Tibial artery (tissue), 4 donors: ENCODE measurements around the gene KCP.

Experiments used
- DNase-seq, 2 donors: peaks; one replicate each; pipeline ENCODE4 v3.0.0-alpha.2; 2019
- H3K27ac ChIP-seq, 2 donors: fragments of 200-600 bp; sonication (generic) in 1 of 2; 1 replicate in 1 of 2; 2 replicates in 1 of 2; pipeline ENCODE4 v1.5.1; 2018 to 2019; ENCODE audit warnings: mild to moderate bottlenecking in 1 of 2
- H3K27me3 ChIP-seq, 2 donors: fragments of 200-600 bp; sonication (generic) in 1 of 2; one replicate each; pipeline versions ENCODE4 v1.5.1 to v1.6.0; 2016 to 2019
- H3K36me3 ChIP-seq, 3 donors: fragments of 200-600 bp; sonication (generic) in 2 of 3; one replicate each; pipeline ENCODE4 v1.5.1; 2016 to 2019; ENCODE audit warnings: mild to moderate bottlenecking in 2 of 3
- H3K4me1 ChIP-seq, 4 donors: fragments of 200-600 bp; sonication (generic) in 2 of 4; 1 replicate in 3 of 4; 2 replicates in 1 of 4; pipeline ENCODE4 v1.5.1; 2016 to 2019
- H3K4me3 ChIP-seq, 2 donors: fragments of 200-600 bp; sonication (generic) in 1 of 2; 1 replicate in 1 of 2; 2 replicates in 1 of 2; pipeline ENCODE4 v1.5.1; 2018 to 2019; ENCODE audit warnings: mild to moderate bottlenecking in 2 of 2
- H3K9me3 ChIP-seq, 3 donors: fragments of 200-600 bp; sonication (generic) in 1 of 3; one replicate each; pipeline ENCODE4 v1.5.1; 2016 to 2019
- intact Hi-C: fragments of 100-400 bp; cut with DNase I; formaldehyde crosslinking; loops from one replicate; pipeline ENCODE4 v1.15.0; 2023; ENCODE audit warnings: low total_unique reads
- TF ChIP-seq, protein P1 (sequence below), 2 experiments: fragments of 200-600 bp in 1 of 2; fragments of 450-650 bp in 1 of 2; IDR thresholded peaks; one replicate each; pipeline ENCODE4 v1.5.1; 2017 to 2019; ENCODE audit warnings: antibody characterized with exemption in 2 of 2, mild to moderate bottlenecking in 1 of 2, moderate library complexity in 1 of 2

Gene KCP

DNA sequence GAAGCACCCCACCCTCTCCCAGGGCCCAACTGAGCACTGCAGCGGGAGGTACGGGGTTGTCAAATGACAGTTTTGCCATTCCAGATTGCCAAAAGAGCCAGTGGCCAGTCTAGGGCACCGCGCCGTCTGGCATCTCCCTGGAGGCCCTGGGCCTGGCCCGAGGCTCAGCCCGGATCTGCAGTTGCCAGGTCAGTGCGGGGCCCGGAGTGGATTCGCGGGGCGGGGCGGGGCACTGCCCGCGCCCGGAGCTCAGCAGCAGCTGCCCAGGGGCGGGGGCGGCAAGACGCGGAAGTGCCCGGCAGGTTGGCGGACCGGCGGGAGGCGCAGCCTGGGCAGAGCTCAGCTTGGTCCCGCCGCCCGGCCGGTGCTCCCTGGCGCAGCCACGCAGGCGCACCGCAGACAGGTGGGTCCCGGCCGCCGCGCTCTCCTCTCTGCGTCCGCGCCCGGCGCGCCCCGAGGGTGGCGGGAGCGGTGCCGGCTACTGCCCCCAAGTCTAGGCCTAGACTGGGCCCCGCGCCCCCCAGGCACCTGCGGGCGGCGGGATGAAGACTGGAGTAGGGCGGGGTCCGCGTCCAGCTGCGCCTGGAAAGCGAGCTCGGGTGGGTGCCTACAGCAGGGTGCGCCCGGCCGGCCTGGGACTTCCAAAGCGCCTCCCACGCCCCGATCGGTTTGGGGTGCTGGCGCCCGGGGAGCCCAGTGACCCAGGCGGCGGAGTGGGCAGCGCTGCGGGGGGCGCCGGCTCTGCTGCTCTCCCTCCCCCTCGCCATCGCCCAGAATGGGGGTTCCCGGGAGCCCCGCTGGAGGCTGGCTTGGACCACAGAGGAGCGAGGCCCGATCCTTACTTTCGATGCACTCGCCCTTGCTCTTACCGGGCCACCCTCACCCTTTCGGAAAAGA, 27.4 kb upstream of the KCP start, which contains the start of gene IRF5:
Gene IRF5, plus strand, starts transcription at position 281 of the 897 bp plus-strand sequence. CDS start 4,155 bp downstream, outside the sequence.
- Histone ChIP-seq H3K36me3 (no peaks in the 10 kb centered on the region), H3K4me1 (peaks cover 0 to 25% (median 19%) of the 10 kb centered on the region in 4 donors), H3K27ac (peak within 1 kb of the TSS in 1 of 2 donors; percentile 18), H3K27me3 (peaks cover 0 to 56% of the 10 kb centered on the region in 2 donors), H3K4me3 (peak within 1 kb of the TSS; percentile 57 to 58), H3K9me3 (no peaks in the 10 kb centered on the region)
- no peak for DNase-seq
- intact Hi-C loops = no loop called here
- TF ChIP-seq, protein P1, sequence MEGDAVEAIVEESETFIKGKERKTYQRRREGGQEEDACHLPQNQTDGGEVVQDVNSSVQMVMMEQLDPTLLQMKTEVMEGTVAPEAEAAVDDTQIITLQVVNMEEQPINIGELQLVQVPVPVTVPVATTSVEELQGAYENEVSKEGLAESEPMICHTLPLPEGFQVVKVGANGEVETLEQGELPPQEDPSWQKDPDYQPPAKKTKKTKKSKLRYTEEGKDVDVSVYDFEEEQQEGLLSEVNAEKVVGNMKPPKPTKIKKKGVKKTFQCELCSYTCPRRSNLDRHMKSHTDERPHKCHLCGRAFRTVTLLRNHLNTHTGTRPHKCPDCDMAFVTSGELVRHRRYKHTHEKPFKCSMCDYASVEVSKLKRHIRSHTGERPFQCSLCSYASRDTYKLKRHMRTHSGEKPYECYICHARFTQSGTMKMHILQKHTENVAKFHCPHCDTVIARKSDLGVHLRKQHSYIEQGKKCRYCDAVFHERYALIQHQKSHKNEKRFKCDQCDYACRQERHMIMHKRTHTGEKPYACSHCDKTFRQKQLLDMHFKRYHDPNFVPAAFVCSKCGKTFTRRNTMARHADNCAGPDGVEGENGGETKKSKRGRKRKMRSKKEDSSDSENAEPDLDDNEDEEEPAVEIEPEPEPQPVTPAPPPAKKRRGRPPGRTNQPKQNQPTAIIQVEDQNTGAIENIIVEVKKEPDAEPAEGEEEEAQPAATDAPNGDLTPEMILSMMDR (IDR thresholded peaks at IDR 0.05) = no peak

DNA sequence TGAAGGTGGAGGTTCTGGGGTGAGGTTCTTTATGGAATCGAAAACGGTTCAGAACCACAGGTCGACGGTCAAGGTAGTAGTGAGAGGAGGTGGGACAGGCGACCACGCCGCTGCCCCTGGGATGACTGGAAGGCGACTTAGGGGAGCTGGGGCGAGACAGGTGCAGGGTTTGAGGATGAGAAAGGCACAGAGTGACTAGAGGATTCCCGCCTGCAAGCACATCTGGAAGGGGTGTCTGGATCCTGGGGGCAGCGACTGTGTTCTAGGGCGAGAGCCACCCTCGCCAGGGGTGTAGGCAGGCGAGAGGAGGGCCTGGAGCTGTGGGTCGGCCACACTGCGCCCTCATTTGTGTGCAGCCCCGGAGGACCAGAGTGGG, 26.8 kb upstream of the KCP start:
- H3K4me3 ChIP-seq = peak overlapping the region; percentile 57 to 58
- TF ChIP-seq, protein P1 (IDR thresholded peaks at IDR 0.05) = no peak
- no peak for DNase-seq
- H3K36me3 ChIP-seq = no peaks in the 10 kb centered on the region
- no peaks in the 10 kb centered on the region for H3K9me3 ChIP-seq
- H3K27me3 ChIP-seq = peaks cover 0 to 61% of the 10 kb centered on the region in 2 donors
- intact Hi-C loops = no loop called here
- peaks cover 0 to 25% (median 19%) of the 10 kb centered on the region in 4 donors for H3K4me1 ChIP-seq
- no peak overlapping the region for H3K27ac ChIP-seq

DNA sequence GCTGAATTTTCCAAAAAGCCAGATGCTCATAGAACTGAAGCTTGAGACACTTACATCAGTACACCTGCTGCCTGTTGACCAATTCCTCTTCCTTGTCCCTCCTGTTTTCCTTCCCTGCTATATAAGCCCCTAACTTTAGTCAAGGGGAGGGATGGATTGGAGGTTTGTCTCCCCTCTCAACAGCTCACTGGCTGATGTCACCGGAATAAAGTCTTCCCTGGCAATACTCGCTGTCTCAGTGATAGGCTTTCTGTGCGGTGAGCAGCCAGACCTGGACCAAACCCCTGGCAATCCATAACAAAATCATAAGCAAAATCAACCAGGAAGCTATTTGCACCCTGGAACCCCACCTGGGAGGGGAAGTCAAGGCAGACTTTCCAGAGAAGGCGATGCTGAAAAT, 26.3 kb upstream of the KCP start:
- Histone ChIP-seq H3K27me3 (peaks cover 0 to 62% of the 10 kb centered on the region in 2 donors), H3K4me3 (no peak overlapping the region), H3K9me3 (no peaks in the 10 kb centered on the region), H3K36me3 (no peaks in the 10 kb centered on the region), H3K27ac (no peak overlapping the region), H3K4me1 (peaks cover 0 to 25% (median 19%) of the 10 kb centered on the region in 4 donors)
- TF ChIP-seq, protein P1 (IDR thresholded peaks at IDR 0.05) = no peak
- no peak for DNase-seq
- intact Hi-C loops = no loop called here

DNA sequence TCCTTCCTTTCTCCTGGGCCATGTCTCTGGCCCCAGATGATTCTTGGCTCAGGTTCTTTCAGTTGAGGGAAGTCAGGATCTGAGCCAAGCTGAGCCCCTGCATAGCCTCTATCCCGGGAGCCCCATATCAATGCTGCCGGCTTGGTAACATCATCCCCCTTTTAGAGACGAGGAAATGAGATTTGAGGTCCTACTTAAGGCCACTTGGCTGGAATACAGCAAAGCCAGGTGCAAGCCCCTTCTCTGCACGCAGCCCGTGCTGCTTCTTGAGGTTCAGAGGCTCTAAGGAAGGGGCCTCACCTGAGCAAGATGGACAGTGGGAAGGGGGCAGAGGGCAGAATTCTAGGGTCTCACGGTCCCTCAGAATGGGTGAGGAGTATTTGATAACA, 24.8 kb upstream of the KCP start:
- no peak for DNase-seq
- Histone ChIP-seq H3K36me3 (no peaks in the 10 kb centered on the region), H3K4me1 (peaks cover 0 to 25% (median 19%) of the 10 kb centered on the region in 4 donors), H3K27ac (no peak overlapping the region), H3K9me3 (no peaks in the 10 kb centered on the region), H3K4me3 (no peak overlapping the region), H3K27me3 (peaks cover 0 to 53% of the 10 kb centered on the region in 2 donors)
- intact Hi-C loops = no loop called here
- TF ChIP-seq, protein P1 (IDR thresholded peaks at IDR 0.05) = no peak

DNA sequence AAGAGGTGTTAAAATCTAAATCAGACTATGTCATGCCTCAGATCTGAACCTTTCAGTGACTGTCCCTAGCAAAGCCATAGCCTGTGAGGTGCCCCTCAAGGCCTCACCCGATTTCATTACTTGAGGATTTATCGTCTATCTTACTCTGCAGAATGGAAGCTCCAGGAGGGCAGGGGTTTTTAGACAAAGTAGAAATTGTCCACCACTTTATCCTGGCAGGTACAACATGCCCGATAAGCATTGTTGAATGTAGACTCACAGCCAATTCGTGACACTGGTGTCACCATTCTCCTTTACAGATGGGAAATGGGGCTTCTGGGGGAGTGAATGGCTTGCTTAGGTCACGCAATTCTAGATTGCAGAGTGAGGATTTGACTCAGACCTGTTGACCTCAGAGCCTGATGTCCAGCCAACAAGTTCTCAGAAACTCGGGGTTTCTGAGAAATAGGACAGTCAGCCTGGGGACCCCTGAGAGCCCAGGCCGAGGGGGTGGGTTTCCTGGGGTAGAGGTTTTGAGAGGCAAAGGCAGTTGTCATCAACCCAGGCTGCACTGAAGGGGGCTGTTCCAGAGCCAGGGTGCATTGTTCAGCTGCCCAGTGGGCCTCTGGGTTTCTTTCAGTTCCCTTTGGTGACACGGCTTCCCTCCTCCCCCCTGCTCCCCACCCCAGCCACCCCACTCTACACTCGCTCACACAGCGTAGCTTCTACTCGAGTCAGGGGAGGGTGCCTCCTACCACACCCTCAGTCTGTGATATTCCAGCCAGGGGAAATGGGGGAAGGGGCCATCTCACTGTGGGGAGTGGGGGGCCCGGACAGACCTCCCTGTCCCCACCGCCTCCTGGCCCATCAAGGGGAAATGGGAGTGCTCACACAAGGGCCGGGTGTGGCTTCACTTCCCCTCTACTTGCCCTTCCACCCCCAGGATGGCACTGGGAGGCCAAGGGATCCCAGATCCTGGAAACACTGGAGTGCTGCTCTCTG, 24.1 kb upstream of the KCP start:
- H3K27ac ChIP-seq = no peak overlapping the region
- no peak for DNase-seq
- no peaks in the 10 kb centered on the region for H3K36me3 ChIP-seq
- TF ChIP-seq, protein P1 (IDR thresholded peaks at IDR 0.05) = no peak
- peaks cover 0 to 50% of the 10 kb centered on the region in 2 donors for H3K27me3 ChIP-seq
- intact Hi-C loops = no loop called here
- no peaks in the 10 kb centered on the region for H3K9me3 ChIP-seq
- no peak overlapping the region for H3K4me3 ChIP-seq
- H3K4me1 ChIP-seq = peaks cover 0 to 25% (median 19%) of the 10 kb centered on the region in 4 donors
